IMR-90 (cell line): ENCODE data around the gene KLHL40. TPM values are rescaled to one million over a fixed set of nuclear protein-coding genes. Genes with fewer than 3 reads are reported as not detected.
A peak's percentile ranks its signal among the peaks of the same experiment; 100 is the strongest.

Experiments used
- ATAC-seq: fragments of 200-7000 bp; cut with Tn5 transposase; 2 replicates; pipeline ENCODE4 v1.9.1; 2020; ENCODE audit warnings: low read depth, mild to moderate bottlenecking, moderate library complexity
- BruUV-seq: library from RNA; stranded (reverse); fragments of 400-500 nt; replicated peaks from 2 replicates; lab custom pipeline; 2021; lab: Mats Ljungman, UMichigan
- CTCF ChIA-PET: fragments of 300-600 bp; formaldehyde crosslinking; extraction: SDS; loops from one replicate; lab custom pipeline; 2021; ENCODE audit warnings: antibody characterized with exemption; lab: Yijun Ruan, JAX
- POLR2A ChIA-PET: fragments of 300-600 bp; sonication (Branson Sonifier 250); formaldehyde crosslinking; loops from one replicate; lab custom pipeline; 2022; ENCODE audit warnings: antibody characterized with exemption; ENCODE audit not compliant: unreplicated experiment; lab: Charles Lee
- DNase-seq: peaks from one replicate; pipeline ENCODE4 v3.0.0; 2013
- H2AFZ ChIP-seq: replicated peaks from 2 replicates; pipeline ENCODE3; 2013; ENCODE audit warnings: low read length, mild to moderate bottlenecking; ENCODE audit not compliant: poor library complexity
- H2AK5ac ChIP-seq: 2 replicates; pipeline ENCODE4 v1.6.1; 2013; ENCODE audit warnings: low read depth, low read length, inconsistent platforms
- H2AK9ac ChIP-seq: replicated peaks from 2 replicates; pipeline ENCODE3; 2013; ENCODE audit warnings: mild to moderate bottlenecking, low read depth, low read length, moderate library complexity; ENCODE audit not compliant: poor library complexity
- H2BK120ac ChIP-seq: 2 replicates; pipeline ENCODE4 v1.6.1; 2013; ENCODE audit warnings: low read depth, low read length, inconsistent platforms
- H2BK15ac ChIP-seq: 3 replicates; pipeline ENCODE4 v1.6.1; 2013; ENCODE audit warnings: low read depth, low read length, inconsistent platforms
- H2BK20ac ChIP-seq: 2 replicates; pipeline ENCODE4 v1.6.1; 2013; ENCODE audit warnings: low read depth, mild to moderate bottlenecking, inconsistent platforms, low read length, moderate library complexity
- H2BK5ac ChIP-seq: 2 replicates; pipeline ENCODE4 v1.6.1; 2013; ENCODE audit warnings: mild to moderate bottlenecking, low read depth, low read length, inconsistent platforms; ENCODE audit not compliant: poor library complexity, severe bottlenecking
- H3K14ac ChIP-seq: replicated peaks from 2 replicates; pipeline ENCODE4 v1.6.1; 2013; ENCODE audit warnings: low read depth, low read length, inconsistent platforms
- H3K18ac ChIP-seq: 2 replicates; pipeline ENCODE4 v1.6.1; 2013; ENCODE audit warnings: low read depth, low read length, control low read depth
- H3K23ac ChIP-seq: 2 replicates; pipeline ENCODE4 v1.6.1; 2013; ENCODE audit warnings: low read depth, low read length, inconsistent platforms
- H3K27ac ChIP-seq: 2 replicates; pipeline ENCODE4 v1.5.1; 2013; ENCODE audit warnings: mild to moderate bottlenecking, control low read depth, low read length; ENCODE audit not compliant: insufficient read depth
- H3K27me3 ChIP-seq: 2 replicates; pipeline ENCODE4 v1.6.1; 2013; ENCODE audit warnings: low read length; ENCODE audit not compliant: control insufficient read depth, insufficient read depth
- H3K36me3 ChIP-seq: 2 replicates; pipeline ENCODE4 v1.6.1; 2013; ENCODE audit warnings: low read length, mixed read lengths; ENCODE audit not compliant: control insufficient read depth, insufficient read depth
- H3K4ac ChIP-seq: 2 replicates; pipeline ENCODE4 v1.6.1; 2013; ENCODE audit warnings: low read depth, low read length, inconsistent platforms
- H3K4me1 ChIP-seq: 2 replicates; pipeline ENCODE4 v1.6.1; 2013; ENCODE audit warnings: low read length, mixed read lengths; ENCODE audit not compliant: control insufficient read depth, insufficient read depth
- H3K4me2 ChIP-seq: 2 replicates; pipeline ENCODE4 v1.6.1; 2013; ENCODE audit warnings: low read depth, mild to moderate bottlenecking, control low read depth, low read length, moderate library complexity
- H3K4me3 ChIP-seq: 2 replicates; pipeline ENCODE4 v1.5.1; 2013; ENCODE audit warnings: low read depth, mild to moderate bottlenecking, control low read depth, low read length, moderate library complexity; ENCODE audit not compliant: insufficient read depth
- H3K56ac ChIP-seq: 2 replicates; pipeline ENCODE4 v1.6.1; 2013; ENCODE audit warnings: low read length, inconsistent platforms; ENCODE audit not compliant: insufficient read depth; ENCODE audit errors: extremely low read depth
- H3K79me1 ChIP-seq, 2 experiments: 2 replicates each; pipeline ENCODE4 v1.6.1; 2013; ENCODE audit warnings: low read length in 2 of 2, inconsistent platforms in 1 of 2, low read depth in 1 of 2
- H3K9ac ChIP-seq: 2 replicates; pipeline ENCODE4 v1.6.1; 2013; ENCODE audit warnings: low read depth, low read length, control low read depth
- H3K9me1 ChIP-seq: 2 replicates; pipeline ENCODE4 v1.6.1; 2013; ENCODE audit warnings: low read length, inconsistent platforms; ENCODE audit not compliant: insufficient read depth
- H3K9me3 ChIP-seq: 2 replicates; pipeline ENCODE4 v1.6.1; 2013; ENCODE audit warnings: low read length; ENCODE audit not compliant: control insufficient read depth, insufficient read depth
- H4K20me1 ChIP-seq: 2 replicates; pipeline ENCODE4 v1.6.1; 2013; ENCODE audit warnings: low read length, inconsistent platforms; ENCODE audit not compliant: insufficient read depth
- H4K5ac ChIP-seq: 2 replicates; pipeline ENCODE4 v1.6.1; 2013; ENCODE audit warnings: mild to moderate bottlenecking, low read depth, low read length, control low read depth
- H4K8ac ChIP-seq, 2 experiments: 2 replicates each; pipeline ENCODE4 v1.6.1; 2013; ENCODE audit warnings: low read depth in 2 of 2, low read length in 2 of 2, control low read depth in 1 of 2, inconsistent platforms in 1 of 2
- H4K91ac ChIP-seq: 2 replicates; pipeline ENCODE4 v1.6.1; 2013; ENCODE audit warnings: low read depth, low read length, inconsistent platforms; ENCODE audit not compliant: insufficient read depth
- BHLHE40 ChIP-seq: fragments of 150-350 bp; IDR thresholded peaks from 2 replicates; pipeline ENCODE4 v1.6.1; 2016; ENCODE audit warnings: mild to moderate bottlenecking, low read depth, low read length
- CEBPB ChIP-seq: IDR thresholded peaks from 2 replicates; pipeline ENCODE4 v1.6.1; 2012; ENCODE audit warnings: low read depth, low read length, improper control_type of control experiment
- CHD1 ChIP-seq: IDR thresholded peaks from 2 replicates; pipeline ENCODE4 v1.6.1; 2012; ENCODE audit warnings: low read depth, low read length, improper control_type of control experiment
- CTCF ChIP-seq: conservative IDR thresholded peaks from 2 replicates; pipeline ENCODE4 v1.5.1; 2012; ENCODE audit warnings: mild to moderate bottlenecking, low read depth, low read length, improper control_type of control experiment
- ELK1 ChIP-seq: fragments of 150-350 bp; IDR thresholded peaks from 2 replicates; pipeline ENCODE4 v1.6.1; 2016; ENCODE audit warnings: low read depth, mild to moderate bottlenecking, low read length, moderate library complexity, borderline replicate concordance
- FOS ChIP-seq: fragments of 150-350 bp; IDR thresholded peaks from 2 replicates; pipeline ENCODE4 v1.6.1; 2016; ENCODE audit warnings: low read depth, low read length
- MAFK ChIP-seq: IDR thresholded peaks from 2 replicates; pipeline ENCODE4 v1.6.1; 2012; ENCODE audit warnings: low read depth, low read length, improper control_type of control experiment
- MXI1 ChIP-seq: IDR thresholded peaks from 2 replicates; pipeline ENCODE4 v1.6.1; 2012; ENCODE audit warnings: low read depth, mild to moderate bottlenecking, low read length, moderate library complexity, borderline replicate concordance
- NFE2L2 ChIP-seq: fragments of 150-350 bp; IDR thresholded peaks from 2 replicates; pipeline ENCODE4 v1.6.1; 2016; ENCODE audit warnings: low read depth, mild to moderate bottlenecking, low read length
- POLR2A ChIP-seq: IDR thresholded peaks from 2 replicates; pipeline ENCODE4 v1.6.1; 2012; ENCODE audit warnings: mild to moderate bottlenecking, low read depth, low read length
- RAD21 ChIP-seq: IDR thresholded peaks from 2 replicates; pipeline ENCODE4 v1.6.1; 2012; ENCODE audit warnings: low read length, improper control_type of control experiment
- RCOR1 ChIP-seq: IDR thresholded peaks from 2 replicates; pipeline ENCODE4 v1.6.1; 2012; ENCODE audit warnings: mild to moderate bottlenecking, low read length, improper control_type of control experiment; ENCODE audit not compliant: insufficient replicate concordance
- RFX5 ChIP-seq: IDR thresholded peaks from 2 replicates; pipeline ENCODE4 v1.8.0; 2012; ENCODE audit warnings: low read depth, mild to moderate bottlenecking, low read length, moderate library complexity
- SMC3 ChIP-seq: fragments of 150-350 bp; IDR thresholded peaks from 2 replicates; pipeline ENCODE4 v1.6.1; 2016; ENCODE audit warnings: low read depth, mild to moderate bottlenecking, antibody characterized with exemption, low read length, moderate library complexity
- USF2 ChIP-seq: fragments of 150-350 bp; IDR thresholded peaks from 2 replicates; pipeline ENCODE4 v1.6.1; 2017; ENCODE audit warnings: mild to moderate bottlenecking, antibody characterized with exemption, low read length, low read depth
- WGBS, 2 experiments: methylation state at CpG; one replicate each; pipeline versions ENCODE4 v1.1.5 to v1.1.7; 2013; ENCODE audit warnings: missing lambda C conversion rate in 2 of 2; ENCODE audit not compliant: insufficient read length in 1 of 2; ENCODE audit errors: extremely low coverage in 2 of 2; 5-methylcytosine and 5-hydroxymethylcytosine counted together
- dilution Hi-C: fragments of 300-500 bp; cut with HindIII; formaldehyde crosslinking; loops from one replicate; pipeline ENCODE4 v1.14.3; 2018; ENCODE audit warnings: low sequenced_read_pairs; ENCODE audit not compliant: unreplicated experiment
- in situ Hi-C: fragments of 300-500 bp; cut with MboI; formaldehyde crosslinking; loops from 3 replicates; pipeline ENCODE4 v1.14.3; 2019; ENCODE audit warnings: low sequenced_read_pairs, inconsistent platforms, mixed read lengths
- intact Hi-C: fragments of 100-400 bp; cut with micrococcal nuclease; formaldehyde crosslinking; loops from 2 replicates; pipeline ENCODE4 v1.10.0; 2022
- polyA plus RNA-seq, 3 experiments: library from polyadenylated mRNA; depleted of rRNA; stranded (reverse); fragments of >200 nt; gene quantifications; 2 replicates each; pipeline ENCODE4 v1.2.3, GENCODE V29; 2012; ENCODE audit warnings: low replicate concordance in 1 of 3
- total RNA-seq: library from RNA; depleted of rRNA; stranded (reverse); fragments of >200 nt; gene quantifications from 2 replicates; pipeline ENCODE4 v1.2.3, GENCODE V29; 2012

The KLHL40 gene
- total and polyA plus RNA-seq, 2 of the 4 experiments (the other 2 are of a cell fraction): not detected

- CTCF ChIA-PET: no interaction called here
- H3K4me2 ChIP-seq: peak overlapping the region; percentile 88
- BruUV-seq: no TSS peak
- H3K23ac ChIP-seq: peak overlapping the region; percentile 93
- H3K79me1 ChIP-seq: peaks cover 31 to 73% of the 10 kb centered on the region in 2 experiments
- H3K56ac ChIP-seq: peak overlapping the region; percentile 83; the same call in 1 of the 2 replicates
- H4K20me1 ChIP-seq: peaks cover 38% of the 10 kb centered on the region
- peak overlapping the region; percentile 13; the same call in 1 of the 2 replicates for H4K5ac ChIP-seq
- H3K27me3 ChIP-seq: no peaks in the 10 kb centered on the region
- H3K9me3 ChIP-seq: no peaks in the 10 kb centered on the region
- peak overlapping the region; percentile 89 for H4K91ac ChIP-seq
- peaks cover 41% of the 10 kb centered on the region for H3K4me1 ChIP-seq
- peak overlapping the region; percentile 87 for H3K27ac ChIP-seq
- H2BK5ac ChIP-seq: peak overlapping the region; percentile 2
- peak overlapping the region; percentile 92 for H2AFZ ChIP-seq
- H2AK9ac ChIP-seq: peak overlapping the region; percentile 99
- H3K9ac ChIP-seq: peak overlapping the region; percentile 90
- no CpG with 5 or more reads among the region's 4 CpGs for WGBS, 2 experiments
- H3K18ac ChIP-seq: no peak overlapping the region; the same call in 1 of the 2 replicates
- POLR2A ChIA-PET: no interaction called here
- intact Hi-C loops: loop anchor here (5.0 kb wide), 1 partner anchor 563 kb away; the partner anchor contains the start of gene TRAK1
- H4K8ac ChIP-seq: peak overlapping the region; percentile 62 to 92; a peak in 3 of 4 replicates
- H2BK15ac ChIP-seq: peak overlapping the region; percentile 6; the same call in 1 of the 3 replicates
- H2AK5ac ChIP-seq: peak overlapping the region; percentile 70
- no peak overlapping the region for H2BK20ac ChIP-seq
- H3K4me3 ChIP-seq: peak overlapping the region; percentile 70
- ATAC-seq: no peak
- in situ Hi-C loops: no loop called here
- peak overlapping the region; percentile 84 for H3K14ac ChIP-seq
- DNase-seq: no peak
- H3K36me3 ChIP-seq: peaks cover 11% of the 10 kb centered on the region
- dilution Hi-C loops: no loop called here
- TF ChIP-seq USF2: no peak
- no peak for TF ChIP-seq SMC3
- TF ChIP-seq RAD21: no peak
- no peak for TF ChIP-seq NFE2L2
- no peak for TF ChIP-seq CTCF
- no peak for TF ChIP-seq RCOR1
- no peak for TF ChIP-seq POLR2A
- TF ChIP-seq FOS: no peak
- no peak for TF ChIP-seq ELK1
- no peak for TF ChIP-seq MAFK
- no peak for TF ChIP-seq CHD1
- no peak for TF ChIP-seq CEBPB
- no peak for TF ChIP-seq BHLHE40
- TF ChIP-seq RFX5: no peak
- TF ChIP-seq MXI1: no peak
- peaks cover 46% of the 10 kb centered on the region for H3K9me1 ChIP-seq
- H2BK120ac ChIP-seq: peak overlapping the region; percentile 45; the same call in 1 of the 2 replicates
- peak overlapping the region; percentile 88 for H3K4ac ChIP-seq
Observed at GRCh38 chr3:42655331-42655888, 29.9 kb upstream of the KLHL40 start.
